H9 (cell line): Measurements from ENCODE around the gene MCCC1. TPM values are rescaled to one million over a fixed set of nuclear protein-coding genes. Genes with fewer than 3 reads are reported as not detected.

Experiments used
- DNase-seq: peaks from one replicate; pipeline ENCODE4 v3.0.0-alpha.2; 2017
- H2AFZ ChIP-seq: one replicate; pipeline ENCODE4 v1.6.1; 2013; ENCODE audit warnings: mild to moderate bottlenecking, low read length, control low read depth, moderate library complexity
- H2AK5ac ChIP-seq: 2 replicates; pipeline ENCODE4 v1.6.1; 2013; ENCODE audit warnings: low read length, control low read depth, mixed read lengths; ENCODE audit not compliant: insufficient read length
- H2BK120ac ChIP-seq: one replicate; pipeline ENCODE4 v1.6.1; 2013; ENCODE audit warnings: low read depth, mild to moderate bottlenecking, low read length, control low read depth, inconsistent platforms; ENCODE audit not compliant: poor library complexity, severe bottlenecking
- H2BK12ac ChIP-seq: 2 replicates; pipeline ENCODE4 v1.6.1; 2013; ENCODE audit warnings: low read length, control low read depth, mixed read lengths, low read depth; ENCODE audit not compliant: insufficient read length
- H2BK15ac ChIP-seq: 2 replicates; pipeline ENCODE4 v1.6.1; 2013; ENCODE audit warnings: low read depth, low read length, control low read depth
- H2BK20ac ChIP-seq: one replicate; pipeline ENCODE4 v1.6.1; 2013; ENCODE audit warnings: low read depth, mild to moderate bottlenecking, low read length, control low read depth, inconsistent platforms; ENCODE audit not compliant: poor library complexity, severe bottlenecking
- H2BK5ac ChIP-seq: 2 replicates; pipeline ENCODE4 v1.6.1; 2013; ENCODE audit warnings: low read length, control low read depth, mixed read lengths; ENCODE audit not compliant: insufficient read length
- H3K14ac ChIP-seq: 2 replicates; pipeline ENCODE4 v1.6.1; 2013; ENCODE audit warnings: low read length, control low read depth; ENCODE audit not compliant: insufficient read depth
- H3K18ac ChIP-seq: 2 replicates; pipeline ENCODE4 v1.6.1; 2013; ENCODE audit warnings: low read depth, mild to moderate bottlenecking, mixed read lengths, low read length, control low read depth; ENCODE audit not compliant: insufficient read length
- H3K23ac ChIP-seq: 2 replicates; pipeline ENCODE4 v1.6.1; 2013; ENCODE audit warnings: low read length, control low read depth, mixed read lengths, low read depth; ENCODE audit not compliant: insufficient read length
- H3K23me2 ChIP-seq: 2 replicates; pipeline ENCODE4 v1.6.1; 2013; ENCODE audit warnings: low read depth, mild to moderate bottlenecking, mixed read lengths, low read length, control low read depth; ENCODE audit not compliant: insufficient read length, poor library complexity, severe bottlenecking
- H3K27ac ChIP-seq: 2 replicates; pipeline ENCODE4 v1.5.1; 2013; ENCODE audit warnings: low read length, control low read depth, mixed read lengths, low read depth; ENCODE audit not compliant: insufficient read length
- H3K27me3 ChIP-seq: 2 replicates; pipeline ENCODE4 v1.6.1; 2013; ENCODE audit warnings: low read length, control low read depth, inconsistent platforms; ENCODE audit not compliant: insufficient read depth
- H3K4ac ChIP-seq: 2 replicates; pipeline ENCODE4 v1.6.1; 2013; ENCODE audit warnings: low read depth, mild to moderate bottlenecking, control low read depth, inconsistent platforms, low read length, moderate library complexity
- H3K4me1 ChIP-seq: 2 replicates; pipeline ENCODE4 v1.6.1; 2013; ENCODE audit warnings: low read length, control low read depth, inconsistent platforms; ENCODE audit not compliant: insufficient read depth
- H3K4me2 ChIP-seq: 2 replicates; pipeline ENCODE4 v1.6.1; 2013; ENCODE audit warnings: low read length, control low read depth, mixed read lengths; ENCODE audit not compliant: insufficient read length, insufficient read depth
- H3K56ac ChIP-seq: 2 replicates; pipeline ENCODE4 v1.6.1; 2013; ENCODE audit warnings: low read depth, mild to moderate bottlenecking, mixed read lengths, low read length, control low read depth; ENCODE audit not compliant: insufficient read length
- H3K79me1 ChIP-seq: 2 replicates; pipeline ENCODE4 v1.6.1; 2013; ENCODE audit warnings: low read depth, mild to moderate bottlenecking, moderate library complexity, low read length, control low read depth, inconsistent platforms; ENCODE audit not compliant: insufficient read depth, poor library complexity, severe bottlenecking
- H3K79me2 ChIP-seq: 2 replicates; pipeline ENCODE4 v1.6.1; 2013; ENCODE audit warnings: low read length, control low read depth, inconsistent platforms; ENCODE audit not compliant: insufficient read depth
- H3K9ac ChIP-seq: 2 replicates; pipeline ENCODE4 v1.6.1; 2013; ENCODE audit warnings: low read length, control low read depth, mixed read lengths; ENCODE audit not compliant: insufficient read length; ENCODE audit errors: extremely low read depth
- H3K9me3 ChIP-seq: one replicate; pipeline ENCODE4 v1.6.1; 2013; ENCODE audit warnings: low read depth, low read length, inconsistent platforms; ENCODE audit not compliant: control insufficient read depth
- H3T11ph ChIP-seq: one replicate; pipeline ENCODE4 v1.6.1; 2013; ENCODE audit warnings: mild to moderate bottlenecking, low read length, control low read depth, inconsistent platforms
- H4K20me1 ChIP-seq: one replicate; pipeline ENCODE4 v1.6.1; 2013; ENCODE audit not compliant: control insufficient read depth, insufficient read length, insufficient read depth
- H4K5ac ChIP-seq: 2 replicates; pipeline ENCODE4 v1.6.1; 2013; ENCODE audit warnings: low read depth, mild to moderate bottlenecking, mixed read lengths, low read length, control low read depth; ENCODE audit not compliant: insufficient read length
- H4K8ac ChIP-seq: replicated peaks from 2 replicates; pipeline ENCODE4 v1.6.1; 2013; ENCODE audit warnings: low read length, control low read depth, mixed read lengths, low read depth; ENCODE audit not compliant: insufficient read length
- H4K91ac ChIP-seq: 2 replicates; pipeline ENCODE4 v1.6.1; 2013; ENCODE audit warnings: low read depth, mild to moderate bottlenecking, moderate library complexity, mixed read lengths, low read length, control low read depth; ENCODE audit not compliant: insufficient read length
- H3K27ac Mint-ChIP-seq, 3 experiments: 2 replicates in 2 of 3; 3 replicates in 1 of 3; pipeline ENCODE4 v1.8.0; 2020 to 2021; ENCODE audit warnings: mixed read lengths in 3 of 3, mild to moderate bottlenecking in 1 of 3, moderate library complexity in 1 of 3
- H3K27me3 Mint-ChIP-seq: 2 replicates; pipeline ENCODE4 v1.8.0; 2021; ENCODE audit warnings: low read depth, mild to moderate bottlenecking, moderate library complexity, mixed read lengths
- H3K36me3 Mint-ChIP-seq, 3 experiments: 2 replicates in 2 of 3; 3 replicates in 1 of 3; pipeline ENCODE4 v1.8.0; 2020 to 2021; ENCODE audit warnings: low read depth in 3 of 3, mixed read lengths in 3 of 3; ENCODE audit not compliant: insufficient read depth in 1 of 3
- H3K4me1 Mint-ChIP-seq, 2 experiments: 2 replicates each; pipeline ENCODE4 v1.8.0; 2020; ENCODE audit warnings: mixed read lengths in 2 of 2
- H3K4me3 Mint-ChIP-seq, 2 experiments: 2 replicates in 1 of 2; 3 replicates in 1 of 2; pipeline ENCODE4 v1.8.0; 2020 to 2021; ENCODE audit warnings: mild to moderate bottlenecking in 2 of 2, mixed read lengths in 2 of 2, moderate library complexity in 1 of 2
- H3K9me3 Mint-ChIP-seq, 2 experiments: 2 replicates in 1 of 2; 3 replicates in 1 of 2; pipeline ENCODE4 v1.8.0; 2020; ENCODE audit warnings: mild to moderate bottlenecking in 2 of 2, mixed read lengths in 2 of 2, moderate library complexity in 1 of 2
- WGBS: extraction: QIAGEN DNeasy Blood & Tissue Kit; methylation state at CpG from one replicate; pipeline ENCODE4 v1.1.7; 2013; ENCODE audit warnings: missing lambda C conversion rate, low lambda C conversion rate, mixed read lengths; ENCODE audit not compliant: insufficient read length; ENCODE audit errors: extremely low coverage; 5-methylcytosine and 5-hydroxymethylcytosine counted together
- total RNA-seq: library from RNA; stranded (reverse); gene quantifications from 2 replicates; pipeline ENCODE4 v1.2.1, GENCODE V29; 2021
- TF ChIP-seq, protein P1 (sequence below): fragments of 200-600 bp; sonication (generic); conservative IDR thresholded peaks from 3 replicates; pipeline ENCODE4 v1.8.0; 2021; ENCODE audit warnings: antibody characterized with exemption, mild to moderate bottlenecking

MCCC1 gene
- total RNA-seq, 1 experiment from 2014 or later = 18.3 TPM

DNA sequence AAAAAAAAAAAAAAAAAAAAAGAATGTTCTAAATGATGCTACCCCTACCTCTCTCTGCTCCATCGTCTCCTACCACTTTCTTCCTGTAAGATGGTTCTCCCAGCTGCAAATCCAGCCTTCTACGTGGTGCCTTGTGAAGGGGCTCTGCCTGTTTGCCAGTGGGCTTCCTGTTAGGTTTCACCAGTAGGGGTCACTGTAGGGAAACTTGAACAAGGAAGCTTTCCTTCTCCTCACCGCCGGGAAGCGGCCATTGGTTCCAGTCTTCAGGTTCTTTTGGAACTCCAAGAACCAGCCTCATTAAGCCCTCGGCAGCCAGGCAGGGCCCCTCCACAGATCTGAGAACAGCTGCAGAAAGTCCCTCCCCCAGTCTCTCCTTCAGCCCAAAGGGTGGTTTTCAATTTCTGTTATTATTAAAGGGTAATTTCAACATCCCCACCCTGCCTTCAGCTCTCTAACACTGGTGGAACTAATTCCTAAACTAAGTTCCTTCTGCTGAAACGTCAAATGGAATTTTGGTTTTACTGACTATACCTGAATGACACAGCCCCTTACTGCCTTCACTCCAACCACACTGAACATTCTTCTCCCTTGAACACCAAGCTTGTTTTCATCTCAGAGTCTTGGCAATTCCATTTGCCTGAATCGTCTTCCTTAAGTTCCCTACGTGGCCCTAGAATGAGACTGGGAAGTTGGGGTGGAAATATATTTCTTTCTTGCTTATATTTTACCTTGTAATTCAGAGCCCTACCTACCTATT lies 13.5 kb downstream of the MCCC1 start:
- peaks cover 0 to 8% of the 10 kb centered on the region in 2 experiments; a peak in 3 of 4 replicates for H3K4me1 Mint-ChIP-seq
- Histone ChIP-seq H4K91ac (no peak overlapping the region), H4K5ac (no peak overlapping the region), H2BK20ac (no peak overlapping the region), H2AFZ (no peak overlapping the region), H2BK12ac (no peak overlapping the region), H3K23ac (no peak overlapping the region), H3K27ac (no peak overlapping the region), H2BK5ac (no peak overlapping the region), H4K20me1 (no peaks in the 10 kb centered on the region), H3K9ac (no peak overlapping the region), H2BK15ac (no peak overlapping the region), H3K4me1 (no peaks in the 10 kb centered on the region), H3T11ph (no peak overlapping the region), H3K27me3 (no peaks in the 10 kb centered on the region), H4K8ac (no peak overlapping the region), H3K79me2 (no peaks in the 10 kb centered on the region), H3K4ac (no peak overlapping the region), H3K23me2 (no peaks in the 10 kb centered on the region), H3K14ac (no peak overlapping the region), H3K18ac (no peak overlapping the region), H2AK5ac (no peak overlapping the region), H3K79me1 (no peaks in the 10 kb centered on the region), H3K9me3 (no peaks in the 10 kb centered on the region), H3K4me2 (no peak overlapping the region), H3K56ac (no peak overlapping the region), H2BK120ac (no peak overlapping the region)
- H3K27ac Mint-ChIP-seq = peak overlapping the region in 2 of 3 experiments; percentile 8 to 15; a peak in 3 of 7 replicates
- H3K9me3 Mint-ChIP-seq = peaks cover 2 to 3% of the 10 kb centered on the region in 2 experiments; a peak in 3 of 5 replicates
- WGBS = no CpG with 5 or more reads among the region's 9 CpGs
- no peak overlapping the region for H3K4me3 Mint-ChIP-seq
- H3K27me3 Mint-ChIP-seq = no peaks in the 10 kb centered on the region
- TF ChIP-seq, protein P1, sequence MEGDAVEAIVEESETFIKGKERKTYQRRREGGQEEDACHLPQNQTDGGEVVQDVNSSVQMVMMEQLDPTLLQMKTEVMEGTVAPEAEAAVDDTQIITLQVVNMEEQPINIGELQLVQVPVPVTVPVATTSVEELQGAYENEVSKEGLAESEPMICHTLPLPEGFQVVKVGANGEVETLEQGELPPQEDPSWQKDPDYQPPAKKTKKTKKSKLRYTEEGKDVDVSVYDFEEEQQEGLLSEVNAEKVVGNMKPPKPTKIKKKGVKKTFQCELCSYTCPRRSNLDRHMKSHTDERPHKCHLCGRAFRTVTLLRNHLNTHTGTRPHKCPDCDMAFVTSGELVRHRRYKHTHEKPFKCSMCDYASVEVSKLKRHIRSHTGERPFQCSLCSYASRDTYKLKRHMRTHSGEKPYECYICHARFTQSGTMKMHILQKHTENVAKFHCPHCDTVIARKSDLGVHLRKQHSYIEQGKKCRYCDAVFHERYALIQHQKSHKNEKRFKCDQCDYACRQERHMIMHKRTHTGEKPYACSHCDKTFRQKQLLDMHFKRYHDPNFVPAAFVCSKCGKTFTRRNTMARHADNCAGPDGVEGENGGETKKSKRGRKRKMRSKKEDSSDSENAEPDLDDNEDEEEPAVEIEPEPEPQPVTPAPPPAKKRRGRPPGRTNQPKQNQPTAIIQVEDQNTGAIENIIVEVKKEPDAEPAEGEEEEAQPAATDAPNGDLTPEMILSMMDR = peak; percentile 79
- DNase-seq = peak; percentile 75
- peaks cover 28 to 60% (median 56%) of the 10 kb centered on the region in 3 experiments for H3K36me3 Mint-ChIP-seq
